ENCODE results near the gene ROBO2.

The ROBO2 gene

GRCh38 chr3:77203851-77204250, 164.0 kb downstream of the ROBO2 start:
- Mint-ChIP-seq H3K27ac (no peak overlapping the region), H3K4me3 (no peak overlapping the region), H3K9me3 (no peaks in the 10 kb centered on the region), H3K36me3 (ENCODE audit: low read depth) (no peaks in the 10 kb centered on the region), H3K27me3 (no peaks in the 10 kb centered on the region), H3K4me1 (ENCODE audit: low read depth) (no peaks in the 10 kb centered on the region)
- intact Hi-C loops (cut with micrococcal nuclease) = no loop called here

- H3K4me3 Mint-ChIP-seq = no peak overlapping the region
- no peak overlapping the region for H3K27ac Mint-ChIP-seq
- H3K4me1 Mint-ChIP-seq (ENCODE audit: low read depth) = no peaks in the 10 kb centered on the region
- no peaks in the 10 kb centered on the region for H3K9me3 Mint-ChIP-seq
- H3K27me3 Mint-ChIP-seq = no peaks in the 10 kb centered on the region
- no peaks in the 10 kb centered on the region for H3K36me3 Mint-ChIP-seq (ENCODE audit: low read depth)
- intact Hi-C loops (cut with micrococcal nuclease) = no loop called here
Measured at GRCh38 chr3:77204788-77205187, 164.9 kb downstream of the ROBO2 start.

GRCh38 chr3:77207753-77208152, 167.9 kb downstream of the ROBO2 start:
- Mint-ChIP-seq H3K27me3 (no peaks in the 10 kb centered on the region), H3K9me3 (no peaks in the 10 kb centered on the region), H3K36me3 (ENCODE audit: low read depth) (no peaks in the 10 kb centered on the region), H3K27ac (no peak overlapping the region), H3K4me1 (ENCODE audit: low read depth) (no peaks in the 10 kb centered on the region), H3K4me3 (no peak overlapping the region)
- intact Hi-C loops (cut with micrococcal nuclease) = no loop called here

GRCh38 chr3:77222701-77223100, 182.8 kb downstream of the ROBO2 start:
- H3K27me3 Mint-ChIP-seq = no peaks in the 10 kb centered on the region
- H3K9me3 Mint-ChIP-seq = no peaks in the 10 kb centered on the region
- H3K27ac Mint-ChIP-seq = no peak overlapping the region
- H3K36me3 Mint-ChIP-seq (ENCODE audit: low read depth) = no peaks in the 10 kb centered on the region
- intact Hi-C loops (cut with micrococcal nuclease) = no loop called here
- H3K4me3 Mint-ChIP-seq = no peak overlapping the region
- no peaks in the 10 kb centered on the region for H3K4me1 Mint-ChIP-seq (ENCODE audit: low read depth)

- intact Hi-C loops (cut with micrococcal nuclease) = no loop called here
- Mint-ChIP-seq H3K4me1 (ENCODE audit: low read depth) (no peaks in the 10 kb centered on the region), H3K9me3 (no peaks in the 10 kb centered on the region), H3K4me3 (no peak overlapping the region), H3K27ac (no peak overlapping the region), H3K36me3 (ENCODE audit: low read depth) (no peaks in the 10 kb centered on the region), H3K27me3 (no peaks in the 10 kb centered on the region)
Measured at GRCh38 chr3:77227567-77227966, 187.7 kb downstream of the ROBO2 start.

GRCh38 chr3:77232557-77232956, 192.7 kb downstream of the ROBO2 start:
- intact Hi-C loops (cut with micrococcal nuclease) = no loop called here
- H3K27me3 Mint-ChIP-seq = no peaks in the 10 kb centered on the region
- no peak overlapping the region for H3K27ac Mint-ChIP-seq
- H3K9me3 Mint-ChIP-seq = no peaks in the 10 kb centered on the region
- no peaks in the 10 kb centered on the region for H3K4me1 Mint-ChIP-seq (ENCODE audit: low read depth)
- H3K36me3 Mint-ChIP-seq (ENCODE audit: low read depth) = no peaks in the 10 kb centered on the region
- no peak overlapping the region for H3K4me3 Mint-ChIP-seq

- Mint-ChIP-seq H3K4me3 (no peak overlapping the region), H3K27me3 (no peaks in the 10 kb centered on the region), H3K27ac (no peak overlapping the region), H3K4me1 (ENCODE audit: low read depth) (no peaks in the 10 kb centered on the region), H3K9me3 (no peaks in the 10 kb centered on the region), H3K36me3 (ENCODE audit: low read depth) (no peaks in the 10 kb centered on the region)
- intact Hi-C loops (cut with micrococcal nuclease) = no loop called here
Measured at GRCh38 chr3:77234004-77234403, 194.1 kb downstream of the ROBO2 start.

GRCh38 chr3:77236118-77236517, 196.2 kb downstream of the ROBO2 start:
- Mint-ChIP-seq H3K4me3 (no peak overlapping the region), H3K27me3 (no peaks in the 10 kb centered on the region), H3K27ac (no peak overlapping the region), H3K36me3 (ENCODE audit: low read depth) (no peaks in the 10 kb centered on the region), H3K9me3 (no peaks in the 10 kb centered on the region), H3K4me1 (ENCODE audit: low read depth) (no peaks in the 10 kb centered on the region)
- intact Hi-C loops (cut with micrococcal nuclease) = no loop called here

- no peaks in the 10 kb centered on the region for H3K9me3 Mint-ChIP-seq
- no peak overlapping the region for H3K27ac Mint-ChIP-seq
- H3K4me1 Mint-ChIP-seq (ENCODE audit: low read depth) = no peaks in the 10 kb centered on the region
- no peaks in the 10 kb centered on the region for H3K36me3 Mint-ChIP-seq (ENCODE audit: low read depth)
- no peaks in the 10 kb centered on the region for H3K27me3 Mint-ChIP-seq
- intact Hi-C loops (cut with micrococcal nuclease) = no loop called here
- no peak overlapping the region for H3K4me3 Mint-ChIP-seq
Measured at GRCh38 chr3:77240072-77240650, 200.3 kb downstream of the ROBO2 start.

GRCh38 chr3:77242371-77242770, 202.5 kb downstream of the ROBO2 start:
- no peak overlapping the region for H3K27ac Mint-ChIP-seq
- no peaks in the 10 kb centered on the region for H3K36me3 Mint-ChIP-seq (ENCODE audit: low read depth)
- H3K27me3 Mint-ChIP-seq = no peaks in the 10 kb centered on the region
- H3K9me3 Mint-ChIP-seq = no peaks in the 10 kb centered on the region
- H3K4me1 Mint-ChIP-seq (ENCODE audit: low read depth) = no peaks in the 10 kb centered on the region
- H3K4me3 Mint-ChIP-seq = no peak overlapping the region
- intact Hi-C loops (cut with micrococcal nuclease) = no loop called here

GRCh38 chr3:77244981-77245380, 205.1 kb downstream of the ROBO2 start:
- Mint-ChIP-seq H3K4me1 (ENCODE audit: low read depth) (no peaks in the 10 kb centered on the region), H3K27ac (no peak overlapping the region), H3K9me3 (no peaks in the 10 kb centered on the region), H3K4me3 (no peak overlapping the region), H3K27me3 (no peaks in the 10 kb centered on the region), H3K36me3 (ENCODE audit: low read depth) (no peaks in the 10 kb centered on the region)
- intact Hi-C loops (cut with micrococcal nuclease) = no loop called here

GRCh38 chr3:77247061-77247460, 207.2 kb downstream of the ROBO2 start:
- H3K4me3 Mint-ChIP-seq = no peak overlapping the region
- H3K9me3 Mint-ChIP-seq = no peaks in the 10 kb centered on the region
- no peaks in the 10 kb centered on the region for H3K27me3 Mint-ChIP-seq
- intact Hi-C loops (cut with micrococcal nuclease) = no loop called here
- no peak overlapping the region for H3K27ac Mint-ChIP-seq
- H3K36me3 Mint-ChIP-seq (ENCODE audit: low read depth) = no peaks in the 10 kb centered on the region
- H3K4me1 Mint-ChIP-seq (ENCODE audit: low read depth) = no peaks in the 10 kb centered on the region

- intact Hi-C loops (cut with micrococcal nuclease) = no loop called here
- Mint-ChIP-seq H3K4me3 (no peak overlapping the region), H3K4me1 (ENCODE audit: low read depth) (no peaks in the 10 kb centered on the region), H3K27me3 (no peaks in the 10 kb centered on the region), H3K27ac (no peak overlapping the region), H3K36me3 (ENCODE audit: low read depth) (no peaks in the 10 kb centered on the region), H3K9me3 (no peaks in the 10 kb centered on the region)
Measured at GRCh38 chr3:77247817-77248216, 207.9 kb downstream of the ROBO2 start.

GRCh38 chr3:77248420-77248819, 208.5 kb downstream of the ROBO2 start:
- Mint-ChIP-seq H3K4me1 (ENCODE audit: low read depth) (no peaks in the 10 kb centered on the region), H3K36me3 (ENCODE audit: low read depth) (no peaks in the 10 kb centered on the region), H3K27me3 (no peaks in the 10 kb centered on the region), H3K9me3 (no peaks in the 10 kb centered on the region), H3K27ac (no peak overlapping the region), H3K4me3 (no peak overlapping the region)
- intact Hi-C loops (cut with micrococcal nuclease) = no loop called here

- intact Hi-C loops (cut with micrococcal nuclease) = loop anchor here (10.0 kb wide), 1 partner anchor 216 kb away; no protein-coding TSS in a partner anchor
- H3K36me3 Mint-ChIP-seq (ENCODE audit: low read depth) = no peaks in the 10 kb centered on the region
- no peak overlapping the region for H3K4me3 Mint-ChIP-seq
- no peak overlapping the region for H3K27ac Mint-ChIP-seq
- H3K9me3 Mint-ChIP-seq = no peaks in the 10 kb centered on the region
- H3K27me3 Mint-ChIP-seq = no peaks in the 10 kb centered on the region
- H3K4me1 Mint-ChIP-seq (ENCODE audit: low read depth) = no peaks in the 10 kb centered on the region
Measured at GRCh38 chr3:77251136-77251535, 211.2 kb downstream of the ROBO2 start.

All from dendritic cell treated with granulocyte-macrophage colony-stimulating factor and Interleukin-4, amounts not matched to agents 40 ng/mL and 50 ng/mL, for 4 days (primary cell).